CD8-positive, alpha-beta memory T cell (primary cell): ENCODE data around the gene ELANE. TPM values are rescaled to one million over a fixed set of nuclear protein-coding genes. Genes with fewer than 3 reads are reported as not detected.

Experiments
- CTCF ChIA-PET: fragments of 350-600 bp; sonication (Branson Sonifier 250); formaldehyde crosslinking; loops from one replicate; lab custom pipeline; 2021; ENCODE audit warnings: antibody characterized with exemption; lab: Charles Lee
- POLR2A ChIA-PET: fragments of 350-600 bp; sonication (Branson Sonifier 250); formaldehyde crosslinking; loops from one replicate; lab custom pipeline; 2021; ENCODE audit warnings: antibody characterized with exemption; lab: Charles Lee
- DNase-seq, 5 donors: peaks; one replicate each; pipeline versions ENCODE4 v3.0.0 to v3.0.0-alpha.2; 2020 to 2022; ENCODE audit warnings: mixed read lengths in 1 of 5
- H3K27ac ChIP-seq: one replicate; pipeline ENCODE4 v1.7.0; 2013; ENCODE audit warnings: low read depth, mild to moderate bottlenecking, low read length, moderate library complexity
- H3K27me3 ChIP-seq: 2 replicates; pipeline ENCODE4 v1.7.0; 2013; ENCODE audit warnings: low read length, mild to moderate bottlenecking; ENCODE audit not compliant: insufficient read depth, poor library complexity, severe bottlenecking
- H3K36me3 ChIP-seq: 2 replicates; pipeline ENCODE4 v1.7.0; 2013; ENCODE audit warnings: mild to moderate bottlenecking, low read length, moderate library complexity; ENCODE audit not compliant: insufficient read depth
- H3K4me1 ChIP-seq: 2 replicates; pipeline ENCODE4 v1.7.0; 2013; ENCODE audit warnings: mild to moderate bottlenecking, low read length, moderate library complexity; ENCODE audit not compliant: insufficient read depth
- H3K4me3 ChIP-seq: 2 replicates; pipeline ENCODE4 v1.7.0; 2013; ENCODE audit warnings: mild to moderate bottlenecking, low read length
- H3K9me3 ChIP-seq: 2 replicates; pipeline ENCODE4 v1.7.0; 2013; ENCODE audit warnings: mild to moderate bottlenecking, low read length
- H3K27ac Mint-ChIP-seq, 8 donors: one replicate each; pipeline ENCODE4 v1.8.0; 2020 to 2021; ENCODE audit warnings: mixed read lengths in 8 of 8, mild to moderate bottlenecking in 6 of 8, inconsistent platforms in 3 of 8, moderate library complexity in 3 of 8
- H3K27me3 Mint-ChIP-seq, 2 donors: one replicate each; pipeline ENCODE4 v1.8.0; 2020 to 2021; ENCODE audit warnings: mixed read lengths in 2 of 2, mild to moderate bottlenecking in 1 of 2, moderate library complexity in 1 of 2
- H3K36me3 Mint-ChIP-seq, 3 donors: one replicate each; pipeline ENCODE4 v1.8.0; 2020 to 2021; ENCODE audit warnings: mixed read lengths in 3 of 3, inconsistent platforms in 1 of 3, mild to moderate bottlenecking in 1 of 3
- H3K4me1 Mint-ChIP-seq, 3 donors: one replicate each; pipeline ENCODE4 v1.8.0; 2020 to 2021; ENCODE audit warnings: mixed read lengths in 3 of 3, inconsistent platforms in 1 of 3, mild to moderate bottlenecking in 1 of 3
- H3K4me3 Mint-ChIP-seq, 7 donors: one replicate each; pipeline ENCODE4 v1.8.0; 2020 to 2021; ENCODE audit warnings: mixed read lengths in 7 of 7, mild to moderate bottlenecking in 6 of 7, moderate library complexity in 4 of 7, inconsistent platforms in 2 of 7
- H3K9me3 Mint-ChIP-seq, 5 donors: one replicate each; pipeline ENCODE4 v1.8.0; 2020 to 2022; ENCODE audit warnings: mixed read lengths in 5 of 5, mild to moderate bottlenecking in 3 of 5, moderate library complexity in 2 of 5, inconsistent platforms in 1 of 5
- polyA plus RNA-seq: library from polyadenylated mRNA; unstranded; fragments of 300-500 nt; fragmentation: Illumina TruSeq; gene quantifications from one replicate; pipeline ENCODE4 v1.2.3, GENCODE V29; 2021
- total RNA-seq, 2 experiments: library from RNA; stranded (reverse); gene quantifications; one replicate each; pipeline ENCODE4 v1.2.3, GENCODE V29; 2021

ELANE gene
- total RNA-seq, result not detected
- polyA plus RNA-seq, result not detected

DNA sequence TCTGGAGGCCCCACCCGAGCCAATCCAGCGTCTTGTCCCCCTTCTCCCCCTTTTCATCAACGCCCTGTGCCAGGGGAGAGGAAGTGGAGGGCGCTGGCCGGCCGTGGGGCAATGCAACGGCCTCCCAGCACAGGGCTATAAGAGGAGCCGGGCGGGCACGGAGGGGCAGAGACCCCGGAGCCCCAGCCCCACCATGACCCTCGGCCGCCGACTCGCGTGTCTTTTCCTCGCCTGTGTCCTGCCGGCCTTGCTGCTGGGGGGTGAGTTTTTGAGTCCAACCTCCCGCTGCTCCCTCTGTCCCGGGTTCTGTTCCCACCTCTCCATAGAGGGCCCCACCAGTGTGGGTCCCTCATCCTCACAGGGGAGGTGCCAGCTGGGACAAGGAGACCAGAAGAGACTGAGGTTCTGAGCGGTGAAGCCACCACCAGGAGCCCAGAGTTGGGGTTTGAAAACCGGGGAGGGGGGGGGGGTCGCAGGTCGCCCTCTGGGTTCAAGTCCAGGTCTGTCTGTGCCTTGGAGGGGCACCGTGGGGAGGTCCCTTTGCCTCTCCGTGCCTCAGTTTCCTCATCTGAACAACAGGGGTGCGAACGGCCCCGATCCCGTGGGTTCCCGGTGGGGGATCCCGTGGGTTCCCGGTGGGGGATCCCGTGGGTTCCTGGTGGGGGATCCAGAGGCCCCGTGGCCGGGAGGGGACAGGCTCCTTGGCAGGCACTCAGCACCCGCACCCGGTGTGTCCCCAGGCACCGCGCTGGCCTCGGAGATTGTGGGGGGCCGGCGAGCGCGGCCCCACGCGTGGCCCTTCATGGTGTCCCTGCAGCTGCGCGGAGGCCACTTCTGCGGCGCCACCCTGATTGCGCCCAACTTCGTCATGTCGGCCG, at the start of gene ELANE:
ELANE (plus strand) TSS at position 168 of the 878 bp plus-strand sequence; CDS start at position 194, 26 bp downstream.
- Mint-ChIP-seq H3K4me3 (no peak within 1 kb of the TSS), H3K9me3 (no peaks in the 10 kb centered on the region), H3K27ac (peak within 1 kb of the TSS in 1 of 8 donors; percentile 41), H3K27me3 (peaks cover 19 to 23% of the 10 kb centered on the region in 2 donors), H3K4me1 (no peaks in the 10 kb centered on the region), H3K36me3 (no peaks in the 10 kb centered on the region)
- Histone ChIP-seq H3K27me3 (peaks cover 19% of the 10 kb centered on the region), H3K36me3 (no peaks in the 10 kb centered on the region), H3K27ac (no peak within 1 kb of the TSS), H3K9me3 (no peaks in the 10 kb centered on the region), H3K4me3 (no peak within 1 kb of the TSS), H3K4me1 (no peaks in the 10 kb centered on the region)
- CTCF ChIA-PET, result interaction anchor here (1.6 kb wide), 1 partner anchor 67 kb away, joined by 4 read pairs; no protein-coding TSS in a partner anchor
- POLR2A ChIA-PET, result no interaction called here
- DNase-seq, result no peak

DNA sequence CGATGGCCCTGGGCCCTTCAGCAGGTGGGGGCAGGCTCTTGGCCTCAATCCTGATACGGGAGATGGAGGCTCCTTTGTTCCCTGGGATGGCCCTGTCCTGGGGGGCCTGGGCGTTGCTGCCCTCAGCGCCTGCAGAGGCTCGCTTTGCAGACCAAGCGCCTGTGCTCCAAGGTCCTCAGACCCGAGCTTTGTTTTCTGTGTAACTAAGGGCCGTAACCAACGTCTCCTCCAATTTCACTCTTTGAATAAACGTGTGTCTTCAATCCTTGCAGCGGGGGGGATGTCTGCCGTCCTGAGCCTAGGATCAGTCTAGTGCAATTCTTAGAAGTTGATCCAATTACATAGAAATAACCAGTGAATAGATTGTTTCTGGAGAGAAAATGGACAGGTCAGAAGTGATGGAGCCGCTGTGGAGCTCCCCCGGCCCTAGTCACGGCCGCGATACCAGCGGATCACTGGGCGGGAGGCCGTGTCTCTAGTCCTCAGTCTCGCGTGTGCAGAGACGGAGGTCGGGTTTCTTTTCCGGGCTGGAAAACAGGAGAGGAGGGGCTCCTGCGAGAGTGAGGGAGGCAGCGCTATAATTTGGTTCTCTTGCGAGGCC, 49.5 kb upstream of the ELANE start:
- Mint-ChIP-seq H3K27me3 (peaks cover 0 to 8% of the 10 kb centered on the region in 2 donors), H3K27ac (peak overlapping the region in 6 of 8 donors; percentile 56 to 90 (median 84)), H3K9me3 (no peaks in the 10 kb centered on the region), H3K4me1 (peaks cover 51 to 60% (median 51%) of the 10 kb centered on the region in 3 donors), H3K4me3 (peak overlapping the region; percentile 32 to 76 (median 69)), H3K36me3 (peaks cover 4 to 66% (median 4%) of the 10 kb centered on the region in 3 donors)
- Histone ChIP-seq H3K4me1 (peaks cover 54% of the 10 kb centered on the region), H3K27ac (no peak overlapping the region), H3K36me3 (peaks cover 52% of the 10 kb centered on the region), H3K9me3 (no peaks in the 10 kb centered on the region), H3K27me3 (no peaks in the 10 kb centered on the region), H3K4me3 (no peak overlapping the region)
- no peak for DNase-seq
- ChIA-PET POLR2A (no interaction called here), CTCF (no interaction called here)

DNA sequence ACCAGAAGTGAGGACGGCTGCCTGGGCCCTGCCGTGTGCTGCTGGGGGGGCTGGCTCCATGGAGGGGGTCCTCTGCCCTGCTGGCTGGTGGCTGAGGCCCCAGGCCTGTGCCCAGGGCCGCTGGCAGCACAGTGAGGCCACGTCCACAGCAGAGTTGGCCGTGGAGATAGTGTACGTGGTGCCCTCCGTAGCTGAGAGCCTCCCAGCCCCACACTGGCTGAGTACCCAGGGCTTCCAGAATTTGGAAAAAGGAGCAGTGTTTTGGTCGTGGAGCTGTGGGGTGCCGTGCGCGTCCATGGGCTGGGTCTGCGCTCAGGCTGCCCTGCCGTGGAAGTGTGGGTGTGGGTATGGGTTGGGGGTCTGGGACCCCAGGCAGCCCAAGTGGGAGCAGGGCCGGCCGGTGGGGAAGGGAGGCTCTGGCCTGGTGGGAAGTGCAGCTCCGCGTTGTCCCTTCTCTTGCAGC, 49.0 kb upstream of the ELANE start:
- Mint-ChIP-seq H3K4me3 (peak overlapping the region in 3 of 7 donors; percentile 15 to 52 (median 44)), H3K27ac (peak overlapping the region in 3 of 8 donors; percentile 29 to 90 (median 56)), H3K36me3 (peaks cover 6 to 72% (median 7%) of the 10 kb centered on the region in 3 donors), H3K4me1 (peaks cover 54 to 64% (median 54%) of the 10 kb centered on the region in 3 donors), H3K9me3 (no peaks in the 10 kb centered on the region), H3K27me3 (peaks cover 0 to 12% of the 10 kb centered on the region in 2 donors)
- H3K27me3 ChIP-seq, result no peaks in the 10 kb centered on the region
- peaks cover 57% of the 10 kb centered on the region for H3K36me3 ChIP-seq
- no peak for DNase-seq
- no peak overlapping the region for H3K4me3 ChIP-seq
- no peaks in the 10 kb centered on the region for H3K9me3 ChIP-seq
- CTCF ChIA-PET, result no interaction called here
- POLR2A ChIA-PET, result no interaction called here
- peaks cover 54% of the 10 kb centered on the region for H3K4me1 ChIP-seq
- no peak overlapping the region for H3K27ac ChIP-seq

DNA sequence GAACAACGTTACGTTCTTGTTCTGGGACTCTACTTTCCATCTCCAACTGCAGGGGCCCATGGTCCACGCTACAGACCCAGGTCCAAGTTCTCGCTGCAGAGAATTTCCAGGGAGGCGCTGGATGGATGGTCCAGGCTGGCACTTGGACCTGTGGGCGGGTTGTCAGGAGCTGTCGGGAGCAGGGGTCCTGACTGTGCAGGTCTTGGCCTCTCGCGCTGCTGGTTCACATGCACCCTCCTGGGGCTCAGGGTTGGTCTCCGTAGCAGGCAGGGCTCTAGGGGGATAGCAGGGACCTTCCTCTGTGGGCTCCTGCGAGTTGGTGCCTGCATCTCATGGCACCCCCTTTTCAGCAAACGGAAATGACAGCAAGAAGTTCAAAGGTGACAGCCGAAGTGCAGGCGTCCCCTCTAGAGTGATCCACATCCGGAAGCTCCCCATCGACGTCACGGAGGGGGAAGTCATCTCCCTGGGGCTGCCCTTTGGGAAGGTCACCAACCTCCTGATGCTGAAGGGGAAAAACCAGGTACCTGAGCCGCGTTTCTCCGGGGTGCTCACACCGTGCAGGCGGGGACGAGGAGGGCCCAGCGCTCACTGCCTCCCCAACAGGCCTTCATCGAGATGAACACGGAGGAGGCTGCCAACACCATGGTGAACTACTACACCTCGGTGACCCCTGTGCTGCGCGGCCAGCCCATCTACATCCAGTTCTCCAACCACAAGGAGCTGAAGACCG, 48.3 kb upstream of the ELANE start:
- H3K27me3 ChIP-seq, result no peaks in the 10 kb centered on the region
- peaks cover 0 to 10% of the 10 kb centered on the region in 2 donors for H3K27me3 Mint-ChIP-seq
- H3K27ac ChIP-seq, result no peak overlapping the region
- peaks cover 50% of the 10 kb centered on the region for H3K4me1 ChIP-seq
- peaks cover 6 to 71% (median 7%) of the 10 kb centered on the region in 3 donors for H3K36me3 Mint-ChIP-seq
- CTCF ChIA-PET, result no interaction called here
- H3K4me3 Mint-ChIP-seq, result peak overlapping the region in 2 of 7 donors; percentile 51 to 52
- DNase-seq, result no peak
- no peaks in the 10 kb centered on the region for H3K9me3 Mint-ChIP-seq
- peak overlapping the region in 4 of 8 donors; percentile 9 to 56 (median 30) for H3K27ac Mint-ChIP-seq
- H3K9me3 ChIP-seq, result no peaks in the 10 kb centered on the region
- H3K36me3 ChIP-seq, result peaks cover 57% of the 10 kb centered on the region
- H3K4me1 Mint-ChIP-seq, result peaks cover 53 to 62% (median 54%) of the 10 kb centered on the region in 3 donors
- no peak overlapping the region for H3K4me3 ChIP-seq
- POLR2A ChIA-PET, result no interaction called here

DNA sequence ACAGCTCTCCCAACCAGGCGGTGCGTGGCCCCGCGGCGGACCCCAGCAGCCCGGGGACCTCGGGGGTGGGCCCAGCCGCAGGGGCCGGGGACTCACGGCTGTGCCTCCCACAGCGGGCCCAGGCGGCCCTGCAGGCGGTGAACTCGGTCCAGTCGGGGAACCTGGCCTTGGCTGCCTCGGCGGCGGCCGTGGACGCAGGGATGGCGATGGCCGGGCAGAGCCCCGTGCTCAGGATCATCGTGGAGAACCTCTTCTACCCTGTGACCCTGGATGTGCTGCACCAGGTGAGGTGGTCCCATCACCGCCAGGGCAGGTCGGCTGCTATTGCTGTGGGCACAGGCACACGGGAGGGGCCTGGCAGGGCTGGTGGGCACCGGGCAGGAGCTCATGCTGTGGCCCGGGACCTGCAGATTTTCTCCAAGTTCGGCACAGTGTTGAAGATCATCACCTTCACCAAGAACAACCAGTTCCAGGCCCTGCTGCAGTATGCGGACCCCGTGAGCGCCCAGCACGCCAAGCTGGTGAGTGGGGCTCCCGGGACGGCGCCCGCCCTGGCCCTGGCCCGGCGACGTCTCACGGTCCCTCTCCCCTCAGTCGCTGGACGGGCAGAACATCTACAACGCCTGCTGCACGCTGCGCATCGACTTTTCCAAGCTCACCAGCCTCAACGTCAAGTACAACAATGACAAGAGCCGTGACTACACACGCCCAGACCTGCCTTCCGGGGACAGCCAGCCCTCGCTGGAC, 47.5 kb upstream of the ELANE start:
- peaks cover 42% of the 10 kb centered on the region for H3K4me1 ChIP-seq
- CTCF ChIA-PET, result no interaction called here
- POLR2A ChIA-PET, result no interaction called here
- H3K4me3 Mint-ChIP-seq, result peak overlapping the region in 1 of 7 donors; percentile 62
- H3K27me3 Mint-ChIP-seq, result peaks cover 0 to 8% of the 10 kb centered on the region in 2 donors
- H3K4me1 Mint-ChIP-seq, result peaks cover 46 to 55% (median 48%) of the 10 kb centered on the region in 3 donors
- no peak overlapping the region for H3K4me3 ChIP-seq
- H3K9me3 ChIP-seq, result no peaks in the 10 kb centered on the region
- peaks cover 59% of the 10 kb centered on the region for H3K36me3 ChIP-seq
- H3K9me3 Mint-ChIP-seq, result no peaks in the 10 kb centered on the region
- H3K27ac Mint-ChIP-seq, result no peak overlapping the region
- no peak for DNase-seq
- peaks cover 6 to 71% (median 7%) of the 10 kb centered on the region in 3 donors for H3K36me3 Mint-ChIP-seq
- no peaks in the 10 kb centered on the region for H3K27me3 ChIP-seq
- H3K27ac ChIP-seq, result no peak overlapping the region

DNA sequence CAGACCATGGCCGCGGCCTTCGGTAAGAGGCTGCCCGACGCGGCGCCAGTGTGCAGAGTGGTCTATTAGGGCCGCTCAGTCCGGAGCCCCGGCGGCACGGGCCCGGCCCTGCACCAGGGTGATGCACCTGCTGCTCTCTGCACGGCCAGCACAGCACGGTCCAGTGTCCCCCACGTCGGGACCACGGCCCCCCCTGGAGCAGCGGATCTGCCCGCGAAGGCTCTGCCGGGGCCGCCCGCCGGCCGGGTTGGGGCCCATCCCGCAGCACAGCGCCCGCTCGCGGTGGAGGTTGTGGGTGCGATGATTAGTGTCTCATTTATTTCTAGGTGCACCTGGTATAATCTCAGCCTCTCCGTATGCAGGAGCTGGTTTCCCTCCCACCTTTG, 46.9 kb upstream of the ELANE start:
- Histone ChIP-seq H3K4me3 (no peak overlapping the region), H3K27me3 (no peaks in the 10 kb centered on the region), H3K27ac (no peak overlapping the region), H3K9me3 (no peaks in the 10 kb centered on the region), H3K36me3 (peaks cover 63% of the 10 kb centered on the region), H3K4me1 (peaks cover 36% of the 10 kb centered on the region)
- Mint-ChIP-seq H3K27ac (peak overlapping the region in 1 of 8 donors; percentile 56), H3K36me3 (peaks cover 7 to 73% (median 8%) of the 10 kb centered on the region in 3 donors), H3K9me3 (no peaks in the 10 kb centered on the region), H3K4me1 (peaks cover 40 to 49% (median 43%) of the 10 kb centered on the region in 3 donors), H3K27me3 (peaks cover 0 to 8% of the 10 kb centered on the region in 2 donors), H3K4me3 (peak overlapping the region in 1 of 7 donors; percentile 62)
- DNase-seq, result no peak
- ChIA-PET POLR2A (no interaction called here), CTCF (no interaction called here)
